Spleen (tissue), 7 donors: ENCODE measurements around the gene PLEKHA4.

Source experiments
- POLR2A ChIP-seq, 3 donors: fragments of 450-650 bp; IDR thresholded peaks; one replicate each; pipeline ENCODE4 v1.5.1; 2017; ENCODE audit warnings: antibody characterized with exemption in 3 of 3, mild to moderate bottlenecking in 1 of 3
- POLR2AphosphoS5 ChIP-seq, 3 donors: sonication (generic); formaldehyde crosslinking; IDR thresholded peaks; one replicate each; pipeline ENCODE4 v1.5.1; 2017; ENCODE audit warnings: antibody characterized with exemption in 3 of 3
- TF ChIP-seq, protein P1 (sequence below), 11 experiments: fragments of 200-600 bp in 7 of 11; fragments of 450-650 bp in 4 of 11; sonication (generic) in 4 of 11; IDR thresholded peaks in 8 of 11; conservative IDR thresholded peaks in 3 of 11; 1 replicate in 7 of 11; 2 replicates in 4 of 11; pipeline versions ENCODE4 v1.4.0 to v1.8.0; 2016 to 2021; ENCODE audit warnings: antibody characterized with exemption in 11 of 11, inconsistent platforms in 4 of 11, mild to moderate bottlenecking in 1 of 11
- donor health status: DM: no; HTN: no; CAD: no; lungs with moderate emphysema.
- donor health status: DM: no; HTN: no; CAD: no.
- donor health status: DM: no; HTN: no; CAD: no.

DNA sequence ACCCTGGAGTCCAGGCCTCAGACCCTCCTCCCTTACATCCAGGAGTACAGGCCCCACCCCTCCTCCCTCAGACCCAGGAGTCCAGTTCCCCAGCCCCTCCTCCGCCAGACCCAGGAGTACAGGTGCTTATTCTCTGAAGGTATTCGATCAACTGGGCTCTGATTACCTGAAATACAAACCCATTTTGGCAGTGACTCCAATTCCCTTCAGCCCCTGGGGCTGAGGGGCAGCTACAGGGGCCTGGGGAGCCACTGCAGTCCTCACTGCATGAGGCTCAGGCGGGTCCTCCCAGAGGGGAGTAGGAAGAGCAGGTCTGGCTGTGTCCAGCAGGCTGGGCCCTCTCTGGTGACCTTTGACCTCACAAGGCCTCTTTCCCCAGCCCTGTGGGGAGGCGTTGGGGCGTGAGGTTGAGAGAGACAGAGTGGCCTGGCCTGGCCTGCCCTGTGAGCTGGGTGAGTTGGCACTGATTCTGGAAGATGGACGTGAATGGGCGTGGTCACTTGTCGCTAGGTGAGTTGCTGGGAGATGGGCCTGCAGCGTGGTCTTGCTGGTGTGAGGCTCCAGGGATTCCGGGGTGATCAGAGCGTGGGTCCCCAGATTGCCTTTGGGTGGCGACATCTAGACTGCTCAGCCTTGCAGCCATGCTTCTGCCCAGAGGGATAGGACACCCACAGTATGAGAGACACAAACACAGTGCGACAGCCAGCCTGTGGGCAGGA is 60.7 kb downstream of the PLEKHA4 start:
- TF ChIP-seq, protein P1, sequence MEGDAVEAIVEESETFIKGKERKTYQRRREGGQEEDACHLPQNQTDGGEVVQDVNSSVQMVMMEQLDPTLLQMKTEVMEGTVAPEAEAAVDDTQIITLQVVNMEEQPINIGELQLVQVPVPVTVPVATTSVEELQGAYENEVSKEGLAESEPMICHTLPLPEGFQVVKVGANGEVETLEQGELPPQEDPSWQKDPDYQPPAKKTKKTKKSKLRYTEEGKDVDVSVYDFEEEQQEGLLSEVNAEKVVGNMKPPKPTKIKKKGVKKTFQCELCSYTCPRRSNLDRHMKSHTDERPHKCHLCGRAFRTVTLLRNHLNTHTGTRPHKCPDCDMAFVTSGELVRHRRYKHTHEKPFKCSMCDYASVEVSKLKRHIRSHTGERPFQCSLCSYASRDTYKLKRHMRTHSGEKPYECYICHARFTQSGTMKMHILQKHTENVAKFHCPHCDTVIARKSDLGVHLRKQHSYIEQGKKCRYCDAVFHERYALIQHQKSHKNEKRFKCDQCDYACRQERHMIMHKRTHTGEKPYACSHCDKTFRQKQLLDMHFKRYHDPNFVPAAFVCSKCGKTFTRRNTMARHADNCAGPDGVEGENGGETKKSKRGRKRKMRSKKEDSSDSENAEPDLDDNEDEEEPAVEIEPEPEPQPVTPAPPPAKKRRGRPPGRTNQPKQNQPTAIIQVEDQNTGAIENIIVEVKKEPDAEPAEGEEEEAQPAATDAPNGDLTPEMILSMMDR (IDR thresholded peaks at IDR 0.05 in 8 of 11, conservative IDR thresholded peaks at IDR 0.05 in 3 of 11): no peak
- TF ChIP-seq POLR2A (IDR thresholded peaks at IDR 0.05) (no peak), POLR2AphosphoS5 (IDR thresholded peaks at IDR 0.05) (no peak)
